ENCODE measurements around the gene NCBP2L. TPM values are rescaled to one million over a fixed set of nuclear protein-coding genes. Genes with fewer than 3 reads are reported as not detected.
A peak's percentile ranks its signal among the peaks of the same experiment; 100 is the strongest.

The NCBP2L gene
- total RNA-seq, 1 experiment from 2014 or later: not detected

DNA sequence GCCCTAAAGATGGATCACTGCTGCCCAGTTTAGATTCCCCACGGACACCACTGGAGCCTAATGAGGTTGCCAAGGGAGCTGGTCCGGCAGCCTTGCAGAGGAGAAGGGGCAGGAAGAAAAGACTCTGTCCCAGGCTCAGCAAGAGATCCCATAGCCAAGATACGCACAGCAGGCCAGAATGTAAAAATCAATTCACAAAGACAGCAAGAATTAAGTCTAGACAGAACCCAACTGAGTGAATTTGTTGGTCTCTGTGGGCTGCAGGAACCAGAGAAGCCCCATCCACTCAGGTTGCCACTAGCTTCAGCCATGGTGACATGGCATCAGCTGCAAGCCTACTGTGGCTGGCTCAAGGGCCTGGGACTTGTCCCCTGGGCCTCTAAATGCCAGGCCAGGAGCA, 24.8 kb upstream of the NCBP2L start:
- DNase-seq (ENCODE audit: low read depth): no peak

DNA sequence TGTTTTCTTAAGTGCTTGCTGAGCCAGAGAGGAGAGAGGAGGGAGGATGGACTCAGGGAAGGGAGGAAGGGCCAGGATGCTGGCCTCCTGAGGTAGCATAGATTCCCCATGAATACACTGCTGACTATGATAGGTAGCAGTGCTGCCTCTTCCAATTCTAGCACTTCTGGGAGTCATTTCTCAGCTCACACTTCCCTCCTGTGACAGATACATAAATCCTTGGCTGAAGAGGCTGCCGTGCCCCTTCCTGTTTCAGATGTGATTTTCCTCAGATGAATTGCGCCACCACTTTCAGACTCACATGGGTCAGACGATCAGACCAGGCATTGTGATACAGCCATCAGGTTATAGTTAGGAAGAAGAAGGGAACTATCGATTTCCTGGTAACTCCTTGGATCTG, 24.3 kb upstream of the NCBP2L start:
- no peak for DNase-seq (ENCODE audit: low read depth)

DNA sequence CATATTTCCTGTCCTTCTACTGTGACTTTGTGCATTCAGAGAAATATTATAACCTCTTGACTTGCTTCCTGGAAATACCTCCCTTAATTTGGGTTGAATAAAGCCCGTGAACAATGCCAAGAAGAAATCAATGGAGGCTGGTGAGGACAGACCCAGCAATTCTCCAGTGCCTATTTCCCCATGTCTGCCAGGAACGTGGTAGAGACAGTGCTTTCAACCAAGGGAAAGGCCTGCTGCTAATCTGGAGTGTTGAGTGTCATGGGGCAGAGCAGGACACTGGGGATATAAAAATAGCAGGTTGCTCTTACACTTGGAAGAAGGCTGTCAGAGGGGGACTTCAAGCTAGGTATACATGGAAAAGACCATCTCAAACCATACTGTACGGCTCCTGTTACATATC, 21.8 kb upstream of the NCBP2L start:
- no peak for DNase-seq (ENCODE audit: low read depth)

DNA sequence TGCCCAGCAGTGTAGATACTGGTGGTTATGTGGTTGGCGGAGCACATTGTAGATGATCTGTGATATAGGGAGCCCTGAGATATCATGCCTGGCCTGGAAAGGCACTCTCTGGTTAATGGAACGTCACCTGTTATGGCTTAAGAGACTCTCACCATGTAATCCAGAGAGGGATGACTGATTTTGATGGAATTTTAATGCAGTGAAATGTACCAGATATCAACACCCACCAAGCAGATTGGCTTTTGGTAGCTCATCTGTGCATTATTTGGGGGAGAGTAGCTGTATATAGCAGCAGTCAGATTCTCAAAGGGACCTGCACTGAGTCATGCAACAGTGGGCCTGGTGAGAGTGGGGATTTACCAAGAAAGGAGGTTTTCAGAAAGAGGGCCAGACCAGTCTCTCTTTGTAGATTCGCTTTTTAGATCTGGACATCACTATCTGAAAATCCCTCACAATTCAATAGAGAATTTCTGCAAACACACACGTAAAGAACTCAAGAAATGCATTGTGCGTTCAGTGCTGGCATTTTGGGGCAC, 19.2 kb upstream of the NCBP2L start:
- no peak for DNase-seq (ENCODE audit: low read depth)

DNA sequence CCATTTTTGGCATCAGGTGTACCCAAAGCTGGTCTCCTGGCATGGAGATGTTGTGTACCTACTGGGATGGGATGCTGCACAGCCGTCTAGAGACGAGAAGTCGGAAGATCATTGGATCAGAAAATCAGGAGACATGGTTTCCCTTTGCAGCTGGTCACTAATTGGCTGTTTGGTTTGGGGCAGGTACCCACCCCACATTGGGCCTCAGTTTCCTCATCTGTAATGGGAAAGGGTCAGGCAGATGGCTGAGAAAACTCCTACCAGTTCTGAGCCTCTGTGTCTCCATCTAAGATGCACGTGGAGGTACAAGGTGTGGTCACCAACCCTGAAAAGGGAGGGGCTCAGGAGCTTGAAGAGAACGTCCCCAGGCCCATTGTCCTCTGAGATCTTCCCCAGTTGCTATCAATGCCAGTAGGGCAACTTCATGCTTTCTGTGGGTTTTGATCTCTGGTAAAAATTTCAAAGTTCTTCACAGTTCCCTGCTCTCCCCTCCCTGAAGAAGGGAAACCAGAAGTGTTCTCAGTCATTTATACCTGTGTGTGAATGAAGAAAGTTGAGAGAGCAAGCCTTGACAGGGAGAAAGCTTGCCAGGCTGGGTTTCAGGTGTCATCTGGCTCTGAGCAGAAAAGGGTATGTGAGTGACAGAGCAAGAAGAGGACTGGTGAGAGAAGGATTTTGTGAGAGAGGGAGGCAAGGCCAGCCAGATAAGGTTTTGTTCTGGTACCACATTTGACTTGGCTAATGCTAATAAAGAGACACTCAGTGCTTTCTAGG, 17.0 kb upstream of the NCBP2L start:
- no peak for DNase-seq (ENCODE audit: low read depth)

DNA sequence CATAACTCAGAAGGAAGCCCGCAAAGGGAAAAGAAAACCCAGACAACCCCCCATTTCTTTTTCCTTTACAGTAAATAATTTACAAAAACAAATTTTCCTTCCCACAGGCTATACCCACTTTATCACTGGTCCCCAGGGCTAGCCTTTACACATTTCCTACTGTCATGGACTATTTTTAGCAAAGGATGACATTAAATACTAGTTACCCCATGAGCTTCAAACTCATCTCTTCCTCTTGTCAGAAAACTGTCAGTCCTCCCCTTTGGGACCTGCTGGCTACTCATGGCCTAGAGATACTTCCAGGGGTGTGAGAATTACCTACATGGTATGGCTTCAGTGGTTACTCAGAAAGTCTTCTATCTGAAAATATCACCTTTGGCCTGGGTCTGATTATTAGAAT, 13.9 kb upstream of the NCBP2L start:
- DNase-seq (ENCODE audit: low read depth): no peak

DNA sequence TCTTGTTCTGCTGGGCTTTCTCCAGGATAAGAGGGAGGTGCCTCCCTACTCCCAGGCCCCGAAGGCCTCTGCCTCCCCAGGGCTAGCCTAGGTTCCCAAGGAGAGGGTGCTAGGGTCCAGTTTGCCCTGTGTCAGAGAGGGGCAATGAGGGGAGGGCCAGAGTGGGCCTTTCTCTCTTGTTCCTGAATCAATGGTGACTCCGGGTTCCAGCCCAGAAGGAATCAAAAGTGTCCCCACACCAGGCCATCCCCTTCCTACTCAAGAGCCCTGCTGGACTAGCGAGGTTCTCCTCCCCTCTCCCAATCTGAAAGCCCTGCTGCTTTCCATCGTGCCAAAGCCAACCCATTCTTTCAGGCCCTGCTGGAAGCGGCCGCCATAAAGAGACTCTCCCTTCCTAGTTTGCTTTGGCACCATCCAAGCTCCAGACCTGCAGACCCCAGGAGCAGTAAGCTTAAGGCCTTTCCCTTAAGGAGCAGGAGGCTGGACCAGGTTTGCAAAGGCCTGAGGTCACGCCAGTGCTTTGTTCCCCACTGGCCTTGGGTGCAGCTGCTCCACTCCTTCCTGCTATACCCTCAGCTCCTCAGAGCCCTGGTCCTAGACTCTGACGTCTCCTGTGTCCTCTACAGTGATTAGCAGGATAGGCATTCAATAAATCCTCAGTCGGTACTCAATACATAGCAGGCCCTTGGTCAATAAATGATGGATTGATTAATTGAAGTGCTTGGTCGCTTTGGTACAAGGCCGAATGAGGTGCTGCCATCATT, 12.5 kb upstream of the NCBP2L start:
- DNase-seq (ENCODE audit: low read depth): no peak

DNA sequence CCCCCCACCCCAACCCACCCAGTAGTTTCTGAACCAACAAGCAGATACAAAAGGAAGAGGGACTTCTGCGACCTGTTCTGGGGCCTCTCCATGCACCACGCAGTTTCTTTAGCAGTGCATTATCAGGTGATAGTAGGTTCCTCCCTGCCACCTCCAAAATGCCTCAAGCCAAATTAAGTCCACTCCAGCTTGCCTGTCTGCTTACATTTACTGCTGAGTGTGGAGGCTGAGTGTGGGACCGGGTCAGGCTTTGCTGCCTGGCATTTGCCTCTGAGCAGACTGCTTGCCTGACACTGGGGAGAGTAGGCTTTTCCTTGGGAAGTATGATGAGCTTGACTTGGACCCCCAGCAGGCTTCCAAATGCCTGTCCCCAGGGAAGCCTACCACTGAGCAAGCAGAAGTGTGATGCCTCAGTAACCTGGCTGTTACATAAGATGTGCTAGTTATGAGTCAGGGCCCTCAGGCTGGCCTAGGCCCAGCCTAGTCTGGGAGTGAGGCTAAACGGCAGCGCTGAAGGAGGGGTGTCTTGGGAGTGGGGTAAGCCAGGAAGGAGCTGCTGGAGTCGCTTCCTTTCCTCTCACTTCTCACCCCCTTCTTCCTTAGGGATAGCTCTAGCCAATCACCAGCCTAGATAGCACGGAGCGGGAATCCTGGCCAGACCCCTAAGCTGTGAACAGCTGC, 10.9 kb upstream of the NCBP2L start:
- DNase-seq (ENCODE audit: low read depth): peak; percentile 52

DNA sequence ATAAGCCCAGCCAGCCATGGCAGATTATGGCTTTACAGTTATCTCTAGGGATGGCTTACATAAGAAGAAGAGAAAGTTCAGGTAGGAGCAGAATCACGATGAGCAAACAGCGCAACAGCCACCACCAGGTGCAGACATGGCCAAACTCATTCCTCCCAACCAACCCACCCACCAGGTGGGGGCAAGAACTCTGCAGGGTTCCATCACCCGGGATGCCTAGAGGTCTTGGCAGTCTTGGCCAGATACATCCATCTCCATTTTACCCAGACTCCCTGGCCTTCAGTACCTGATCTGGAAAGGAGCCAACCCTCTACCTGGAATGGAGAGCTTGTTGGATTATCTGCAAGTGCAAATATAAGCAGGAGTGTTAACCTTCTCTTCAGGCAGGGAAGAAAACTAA, 9.5 kb upstream of the NCBP2L start:
- no peak for DNase-seq (ENCODE audit: low read depth)

DNA sequence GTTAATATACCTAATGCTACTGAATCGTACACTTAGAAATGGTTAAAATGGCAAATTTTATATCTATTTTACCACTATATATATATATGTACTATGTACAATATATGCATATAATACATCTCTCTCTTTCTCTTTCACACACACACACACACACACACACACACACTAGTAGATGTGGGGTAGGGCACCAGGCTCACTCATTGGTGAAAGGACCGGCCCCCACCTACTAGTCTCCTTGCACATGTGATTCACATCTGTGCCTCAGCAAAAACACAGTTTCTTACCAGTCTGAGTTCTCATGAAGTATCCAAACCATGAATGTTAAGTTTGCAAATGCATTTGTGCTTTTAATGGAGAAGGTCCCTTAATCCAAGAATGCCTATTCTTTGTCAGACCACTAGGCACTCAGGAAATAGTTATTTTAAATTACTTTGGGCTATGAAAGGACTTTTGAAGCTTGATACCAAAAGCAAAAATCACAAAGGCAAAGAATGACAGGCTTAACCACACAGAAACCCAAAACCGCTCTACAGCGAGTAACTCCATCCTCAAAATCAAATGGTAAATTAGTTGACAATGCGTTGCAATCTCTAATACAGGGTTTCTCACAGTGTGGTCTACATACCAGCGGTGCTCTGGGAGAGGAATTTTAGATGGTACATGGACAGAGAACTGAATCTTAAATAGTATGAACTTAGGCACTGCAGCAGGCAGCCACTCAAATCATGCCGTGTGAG, 7.8 kb upstream of the NCBP2L start:
- no peak for DNase-seq (ENCODE audit: low read depth)

DNA sequence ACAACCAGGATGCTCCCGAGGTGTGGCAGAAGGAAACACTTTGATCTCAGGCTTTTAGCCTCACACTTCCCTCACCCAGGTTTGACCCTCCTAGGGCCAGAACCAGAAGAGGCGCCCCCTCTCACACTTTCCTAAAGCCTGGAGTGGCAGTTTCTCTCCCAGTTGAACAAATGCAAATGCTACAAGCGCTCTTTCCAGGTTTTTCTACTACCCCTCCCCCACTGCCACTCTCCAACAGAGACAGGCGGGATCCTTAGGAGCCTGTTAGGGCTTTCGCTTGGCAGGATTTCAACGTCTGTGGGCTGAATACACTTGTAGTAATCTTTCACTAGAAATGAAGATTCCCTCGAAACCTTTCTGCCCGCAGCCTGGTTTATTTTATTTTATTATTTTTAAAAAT, 4.3 kb upstream of the NCBP2L start:
- DNase-seq (ENCODE audit: low read depth): no peak

DNA sequence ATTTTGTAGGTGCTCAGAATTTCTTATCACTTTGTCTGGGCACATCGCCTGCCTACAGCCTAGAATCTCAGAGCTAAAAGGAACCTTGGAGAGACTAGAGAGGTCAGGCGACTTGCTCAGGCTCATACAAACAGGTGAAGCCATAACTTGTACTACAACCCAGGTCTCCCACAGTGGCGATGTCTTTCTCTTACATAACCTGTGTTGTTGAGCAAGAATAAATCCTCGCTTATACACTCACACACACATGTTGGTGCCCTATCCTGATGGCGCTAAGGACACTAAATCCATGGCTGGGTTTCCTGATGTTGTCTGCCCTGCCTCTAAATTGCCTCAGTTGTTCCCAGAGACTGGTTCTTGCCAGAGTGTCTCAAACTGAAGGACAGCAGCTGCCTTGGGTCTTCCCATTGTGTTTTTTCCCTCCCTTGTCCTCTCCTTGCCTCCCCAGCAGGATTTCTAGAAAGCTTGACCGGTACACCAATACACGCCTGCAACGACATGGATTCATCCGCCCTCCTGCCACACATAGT, 3.6 kb upstream of the NCBP2L start:
- DNase-seq (ENCODE audit: low read depth): no peak

DNA sequence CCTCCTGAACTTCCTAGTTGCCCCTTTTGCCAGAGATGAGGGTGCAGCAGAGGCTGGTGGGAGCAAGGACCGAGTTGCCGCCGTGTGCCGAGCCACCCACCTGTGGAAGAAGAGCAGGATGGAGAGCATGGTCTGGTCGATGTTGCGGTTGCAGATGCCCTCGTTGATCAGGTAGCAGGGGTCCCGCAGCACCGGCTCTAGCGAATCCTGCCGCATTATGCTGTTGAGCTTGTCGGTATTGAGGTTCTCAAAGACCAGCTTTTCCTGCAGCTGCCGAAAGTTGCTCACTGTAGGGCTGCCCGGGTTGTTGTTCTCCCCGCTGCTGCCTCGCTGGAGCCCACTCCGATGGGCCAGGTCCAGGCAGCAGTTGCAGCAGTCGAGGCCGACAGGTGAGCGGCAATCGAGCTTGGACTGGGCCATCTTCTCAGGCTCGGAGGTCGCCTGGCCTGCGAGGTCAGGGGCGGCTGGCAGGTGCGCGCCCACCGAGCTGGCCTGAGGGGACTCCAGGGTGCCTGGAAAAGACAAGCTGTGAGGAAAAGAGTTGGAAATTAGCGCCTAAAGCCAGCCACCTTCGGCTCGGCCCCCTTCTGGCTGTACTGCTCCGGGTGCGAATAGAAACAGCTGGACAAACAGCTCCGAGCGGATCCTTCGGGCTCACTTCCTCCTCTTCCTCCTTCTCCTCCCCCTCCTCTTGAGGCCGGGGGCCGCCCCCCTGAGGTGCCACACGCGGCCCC, 2.4 kb upstream of the NCBP2L start:
- DNase-seq (ENCODE audit: low read depth): no peak

DNA sequence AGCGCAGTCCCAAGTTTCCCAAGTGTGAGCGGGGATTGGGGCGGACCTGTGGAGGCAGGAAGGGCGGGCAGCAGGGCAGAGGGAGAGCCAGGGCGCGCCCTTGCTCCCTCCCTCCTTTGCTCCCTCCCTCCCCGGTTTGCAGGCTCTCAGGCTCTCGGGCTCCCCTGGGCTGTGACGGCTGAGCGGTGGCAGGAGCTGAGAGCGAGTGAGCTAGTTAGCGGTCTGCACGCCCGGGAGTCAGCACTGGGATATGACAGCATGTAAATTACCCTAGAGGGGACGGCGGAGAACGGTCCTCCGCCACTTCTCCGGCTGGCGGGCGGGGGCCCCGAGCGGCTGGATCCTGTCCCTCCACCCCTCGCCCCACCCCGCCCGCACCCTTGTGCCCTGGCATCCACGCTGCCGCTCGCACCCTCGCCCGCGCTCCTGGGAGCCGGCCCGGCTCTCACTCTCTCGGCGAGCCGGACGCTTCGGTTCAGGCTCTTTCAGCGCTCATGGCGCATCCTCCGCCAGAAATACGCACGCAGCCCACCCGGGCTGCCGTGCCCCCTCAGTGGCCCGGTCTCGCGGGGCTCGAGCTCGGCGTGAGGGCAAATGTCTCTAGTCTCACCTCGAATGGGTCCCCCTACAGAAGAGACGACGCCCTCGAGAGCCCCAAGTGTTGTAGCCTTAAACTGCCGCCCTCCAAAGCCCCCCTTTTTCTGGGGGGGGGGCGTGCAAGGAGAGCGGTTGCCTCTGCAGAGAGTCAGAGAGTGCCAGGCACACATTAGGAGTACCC, 1.6 kb upstream of the NCBP2L start, which contains the start of gene TSC22D3:
TSC22D3 (minus strand) TSS at position 54 of the 778 bp plus-strand sequence. CDS start 368 bp downstream, outside the sequence.
- DNase-seq (ENCODE audit: low read depth): peak; percentile 82

DNA sequence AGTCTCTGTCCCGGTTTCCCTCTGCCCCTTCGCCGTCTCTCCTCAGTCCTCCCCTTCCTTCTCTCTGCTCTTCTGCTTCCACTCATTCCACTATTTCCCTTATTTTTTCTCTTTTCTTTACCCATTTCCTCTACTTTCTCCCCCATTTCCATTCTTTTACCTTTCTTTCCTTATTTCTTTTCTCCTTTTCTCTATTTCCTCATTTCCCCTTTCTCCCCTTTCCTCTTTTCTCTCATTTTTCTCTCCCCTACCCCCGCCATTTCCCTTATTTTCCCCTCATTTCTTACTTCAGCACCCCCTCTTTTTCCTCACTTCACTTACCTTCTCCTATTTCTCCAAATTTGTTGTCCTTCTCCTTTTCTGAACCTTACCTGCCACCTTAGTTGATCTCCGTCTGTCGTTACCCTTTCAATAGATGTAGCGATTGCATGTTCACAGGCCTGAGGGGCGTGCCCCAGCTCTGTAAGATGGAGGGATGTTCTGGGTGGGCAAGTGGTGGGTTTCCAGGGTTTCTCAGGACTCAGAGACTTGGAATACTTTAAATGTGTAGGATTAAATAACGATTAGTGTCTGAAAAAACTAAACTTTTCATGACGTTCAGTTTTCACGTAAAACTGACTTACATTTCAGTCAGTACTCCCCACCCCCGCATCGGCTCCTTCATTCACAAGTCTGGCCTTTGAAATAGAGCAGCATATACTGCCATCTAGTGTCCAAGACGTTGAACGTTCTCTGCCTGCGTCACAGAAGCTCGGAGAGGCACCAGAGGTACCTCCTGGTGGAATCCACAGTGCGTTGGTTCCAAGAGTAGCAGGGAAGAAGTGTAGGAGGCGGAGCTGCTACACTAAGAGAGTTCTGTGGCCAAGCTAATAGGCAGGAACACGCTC, 641 bp upstream of the NCBP2L start:
- DNase-seq (ENCODE audit: low read depth): peak; percentile 69

DNA sequence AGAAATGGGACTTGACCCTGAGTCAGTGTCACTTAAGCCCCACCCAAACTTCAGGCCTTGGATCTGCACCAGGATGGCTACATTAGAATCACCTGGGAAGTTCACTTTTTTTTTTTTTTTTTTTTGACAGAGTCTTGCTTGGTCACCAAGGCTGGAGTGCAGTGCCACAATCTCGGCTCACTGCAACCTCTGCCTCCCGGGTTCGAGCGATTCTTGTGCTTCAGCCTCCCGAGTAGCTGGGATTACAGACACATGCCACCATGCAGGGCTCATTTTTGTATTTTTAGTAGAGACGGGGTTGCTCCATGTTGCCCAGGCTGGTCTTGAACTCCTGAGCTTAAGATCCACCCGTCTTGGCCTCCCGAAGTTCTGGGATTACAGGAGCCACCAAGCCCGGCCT, 3.0 kb downstream of the NCBP2L start:
- no peak for DNase-seq (ENCODE audit: low read depth)

DNA sequence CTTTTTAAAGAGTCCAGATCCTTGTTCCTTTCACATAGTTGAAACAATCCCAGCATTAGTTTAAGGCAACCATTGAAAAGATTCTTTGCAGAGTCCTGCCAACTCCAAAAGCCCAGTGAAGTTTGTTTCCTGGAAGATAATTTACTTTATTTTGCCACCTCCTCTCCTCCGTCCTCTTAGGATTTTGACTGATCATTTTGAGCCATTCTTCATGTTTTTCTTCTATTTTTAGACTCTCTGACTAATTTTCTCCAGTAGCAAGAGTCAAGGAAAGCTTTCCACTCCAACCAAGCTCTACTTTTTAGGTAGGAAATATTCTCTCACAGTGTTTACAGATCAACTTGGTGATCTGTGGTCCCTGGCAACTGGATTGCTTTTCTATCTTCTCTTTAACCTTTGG, 10.3 kb downstream of the NCBP2L start:
- no peak for DNase-seq (ENCODE audit: low read depth)

DNA sequence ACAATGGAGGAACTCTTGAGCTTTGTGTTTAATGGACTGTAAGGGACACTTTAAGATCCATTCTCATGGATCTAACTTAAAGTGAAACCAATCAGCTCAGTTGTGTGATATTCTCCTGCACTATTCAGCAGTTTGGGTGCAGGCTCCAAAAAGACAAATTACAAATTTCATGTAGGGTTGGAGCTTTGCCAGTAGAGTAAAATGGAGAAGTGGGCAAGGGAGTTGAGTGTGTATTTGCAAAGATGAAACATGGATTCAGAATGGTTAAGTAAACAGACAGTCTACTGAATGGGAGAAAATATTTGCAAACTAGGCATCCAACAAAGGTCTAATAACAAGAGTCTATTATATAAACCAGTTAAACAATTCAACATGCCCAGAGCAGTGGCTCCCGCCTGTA, 26.9 kb downstream of the NCBP2L start:
- DNase-seq (ENCODE audit: low read depth): no peak

DNA sequence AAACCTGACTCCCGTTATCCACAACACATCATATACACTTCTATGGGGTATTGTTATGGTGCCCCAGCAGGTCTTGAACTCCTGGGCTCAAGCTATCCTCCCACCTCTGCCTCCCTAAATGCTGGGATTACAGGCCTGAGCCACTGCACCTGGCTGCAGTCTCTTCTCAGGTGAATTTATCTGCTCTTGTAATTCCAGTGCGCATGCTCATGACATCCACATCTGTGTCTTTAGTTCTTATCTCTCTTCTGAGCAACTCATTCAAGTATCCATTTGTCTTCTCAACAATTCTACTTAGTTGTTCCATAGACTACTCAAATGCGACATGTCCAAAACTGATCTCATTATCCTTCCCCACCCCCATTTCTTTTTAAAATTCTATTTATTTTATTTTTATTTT, 27.6 kb downstream of the NCBP2L start:
- DNase-seq (ENCODE audit: low read depth): no peak

Data from Daoy (cell line).